Activated T-cell treated with anti-CD3 and anti-CD28 coated beads, Interleukin-2, amount 50 U/mL, for 4 hours (primary cell): ENCODE results near the gene ZNRF1. TPM values are rescaled to one million over a fixed set of nuclear protein-coding genes. Genes with fewer than 3 reads are reported as not detected.

ENCODE experiments used
- ATAC-seq, 2 donors: fragments of 200-7000 bp; cut with Tn5 transposase; one replicate each; pipeline ENCODE4 v1.10.0; 2021
- DNase-seq: peaks from one replicate; pipeline ENCODE4 v3.0.0-alpha.2; 2020
- H3K27me3 Mint-ChIP-seq: one replicate; pipeline ENCODE4 v1.8.0; 2021; ENCODE audit warnings: low read depth, mixed read lengths
- H3K36me3 Mint-ChIP-seq: one replicate; pipeline ENCODE4 v1.8.0; 2022; ENCODE audit warnings: mixed read lengths; ENCODE audit not compliant: insufficient read depth
- H3K4me1 Mint-ChIP-seq: one replicate; pipeline ENCODE4 v1.8.0; 2021; ENCODE audit warnings: low read depth, mixed read lengths
- H3K4me3 Mint-ChIP-seq: one replicate; pipeline ENCODE4 v1.8.0; 2021; ENCODE audit warnings: mild to moderate bottlenecking, moderate library complexity, mixed read lengths
- H3K9me3 Mint-ChIP-seq: one replicate; pipeline ENCODE4 v1.8.0; 2021; ENCODE audit warnings: mixed read lengths
- total RNA-seq, 3 donors: library from RNA; stranded (reverse); gene quantifications; one replicate each; pipeline ENCODE4 v1.2.1, GENCODE V29; 2021

Gene ZNRF1
- total RNA-seq, 3 donors from 2014 or later, result 18.8 to 30.5 (median 25.0) TPM

DNA sequence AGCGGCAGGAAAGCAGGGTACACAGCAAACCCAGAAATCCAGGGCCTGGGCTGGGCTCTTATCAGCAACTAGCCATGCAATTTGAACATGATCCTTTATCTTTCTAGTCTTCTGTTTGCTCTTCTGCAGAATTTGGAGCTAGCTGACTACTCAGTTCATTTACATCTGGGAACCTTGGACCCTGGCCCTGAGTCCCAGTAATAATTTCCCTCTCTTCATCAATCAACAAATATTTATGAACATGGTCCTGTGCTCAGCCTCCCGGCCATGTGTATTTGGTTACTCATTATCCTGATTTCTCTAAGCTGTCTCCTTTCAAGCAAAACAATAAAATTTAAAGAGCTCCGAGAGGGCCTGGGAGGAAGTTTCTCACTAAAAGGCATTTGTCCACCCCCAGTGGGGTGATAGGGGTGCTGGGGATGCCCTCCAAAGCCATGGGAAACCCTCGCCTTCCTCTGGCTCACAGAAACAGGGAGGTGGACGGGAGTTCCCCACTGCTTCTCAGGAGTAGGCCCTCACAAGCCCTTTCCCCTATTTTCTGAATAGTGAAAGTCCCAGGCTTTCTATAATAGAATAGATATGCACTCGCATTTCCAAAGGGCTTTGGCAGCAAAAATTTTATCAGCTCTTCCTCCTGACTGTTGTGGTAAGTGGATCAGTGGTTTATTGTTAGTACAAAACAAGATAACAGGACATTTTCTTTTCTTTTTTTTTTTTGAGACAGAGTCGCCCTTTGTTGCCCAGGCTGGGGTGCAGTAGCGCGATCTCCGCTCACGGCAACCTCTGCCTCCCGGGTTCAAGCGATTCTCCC, 7.0 kb upstream of the ZNRF1 start:
- no peaks in the 10 kb centered on the region for H3K4me1 Mint-ChIP-seq
- H3K36me3 Mint-ChIP-seq, result no peaks in the 10 kb centered on the region
- ATAC-seq, result no peak
- H3K27me3 Mint-ChIP-seq, result no peaks in the 10 kb centered on the region
- no peak for DNase-seq
- no peaks in the 10 kb centered on the region for H3K9me3 Mint-ChIP-seq
- no peak overlapping the region for H3K4me3 Mint-ChIP-seq

DNA sequence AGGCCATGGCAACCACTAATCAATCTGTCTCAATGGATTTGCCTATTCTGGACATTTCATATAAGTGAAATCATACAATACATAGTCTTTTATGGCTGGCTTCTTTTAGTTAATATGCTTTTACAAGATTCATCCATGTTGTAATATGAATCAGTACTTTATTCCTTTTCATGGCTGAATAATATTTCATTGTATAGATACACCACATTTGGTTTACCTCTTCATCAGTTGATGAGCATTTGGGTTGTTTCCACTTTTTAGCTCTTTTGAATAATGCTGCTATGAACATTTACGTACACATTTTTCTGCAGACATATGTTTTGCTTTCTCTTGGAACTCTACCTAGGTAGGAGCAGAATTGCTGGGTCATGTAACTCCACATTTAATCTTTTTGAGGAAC, 2.8 kb upstream of the ZNRF1 start:
- Mint-ChIP-seq H3K4me1 (peaks cover 16% of the 10 kb centered on the region), H3K9me3 (no peaks in the 10 kb centered on the region), H3K27me3 (peaks cover 6% of the 10 kb centered on the region), H3K36me3 (no peaks in the 10 kb centered on the region), H3K4me3 (no peak overlapping the region)
- no peak for ATAC-seq
- no peak for DNase-seq

- H3K9me3 Mint-ChIP-seq, result no peaks in the 10 kb centered on the region
- ATAC-seq, result no peak
- H3K27me3 Mint-ChIP-seq, result peaks cover 6% of the 10 kb centered on the region
- DNase-seq, result no peak
- H3K36me3 Mint-ChIP-seq, result peaks cover under 1% of the 10 kb centered on the region
- peaks cover 22% of the 10 kb centered on the region for H3K4me1 Mint-ChIP-seq
- no peak overlapping the region for H3K4me3 Mint-ChIP-seq
These were observed 1.8 kb upstream of the ZNRF1 start for GRCh38 chr16:74997042-74997491.

DNA sequence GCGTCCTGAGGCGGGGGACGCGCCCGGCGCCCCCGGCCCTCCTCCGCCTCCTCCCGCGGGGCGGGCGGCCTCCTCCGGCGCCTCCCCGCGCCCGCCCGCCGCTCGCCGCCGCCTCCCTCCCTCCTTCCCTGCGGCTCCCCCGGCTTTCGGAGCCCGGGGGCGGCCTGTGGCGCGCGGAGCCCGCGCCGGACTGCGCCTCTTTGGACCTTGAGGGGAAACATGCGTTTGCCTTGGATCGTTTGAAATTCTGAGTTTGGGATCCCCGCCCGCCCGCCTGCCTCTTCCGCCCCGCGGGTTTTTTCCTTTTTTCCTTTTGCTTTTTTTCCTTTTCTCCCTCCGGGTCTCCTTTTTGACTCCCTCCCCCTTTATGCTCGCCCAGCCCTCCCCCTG, 390 bp downstream of the ZNRF1 start:
- peaks cover 7% of the 10 kb centered on the region for H3K36me3 Mint-ChIP-seq
- H3K9me3 Mint-ChIP-seq, result no peaks in the 10 kb centered on the region
- peak overlapping the region; percentile 79 for H3K4me3 Mint-ChIP-seq
- ATAC-seq (peak; percentile 58 to 61), DNase-seq (peak; percentile 26)
- H3K27me3 Mint-ChIP-seq, result peaks cover 6% of the 10 kb centered on the region
- H3K4me1 Mint-ChIP-seq, result peaks cover 22% of the 10 kb centered on the region

DNA sequence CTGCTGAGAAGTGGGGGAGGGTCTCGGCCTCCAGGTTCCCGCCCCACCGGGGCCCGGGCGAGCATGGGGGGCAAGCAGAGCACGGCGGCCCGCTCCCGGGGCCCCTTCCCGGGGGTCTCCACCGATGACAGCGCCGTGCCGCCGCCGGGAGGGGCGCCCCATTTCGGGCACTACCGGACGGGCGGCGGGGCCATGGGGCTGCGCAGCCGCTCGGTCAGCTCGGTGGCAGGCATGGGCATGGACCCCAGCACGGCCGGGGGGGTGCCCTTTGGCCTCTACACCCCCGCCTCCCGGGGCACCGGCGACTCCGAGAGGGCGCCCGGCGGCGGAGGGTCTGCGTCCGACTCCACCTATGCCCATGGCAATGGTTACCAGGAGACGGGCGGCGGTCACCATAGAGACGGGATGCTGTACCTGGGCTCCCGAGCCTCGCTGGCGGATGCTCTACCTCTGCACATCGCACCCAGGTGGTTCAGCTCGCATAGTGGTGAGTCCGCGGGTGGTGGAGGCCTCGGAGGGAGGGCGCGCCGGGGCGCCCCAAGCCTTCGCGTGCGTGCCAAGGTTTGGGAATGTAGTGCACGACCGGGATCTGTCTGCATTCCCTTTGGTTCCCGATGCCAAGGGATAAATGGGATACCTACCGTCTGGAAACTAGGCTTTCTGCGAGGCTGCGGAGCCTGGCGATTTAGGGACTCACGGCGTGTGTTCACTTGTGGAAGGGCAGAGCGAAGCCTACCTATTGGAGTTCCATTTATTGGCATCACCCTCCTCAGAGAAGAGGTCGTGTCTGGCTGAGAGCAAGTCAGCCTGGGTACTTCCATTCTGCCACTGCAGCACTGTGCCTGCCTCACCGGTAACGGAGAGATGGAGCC, 1.0 kb downstream of the ZNRF1 start:
- H3K4me1 Mint-ChIP-seq, result peaks cover 22% of the 10 kb centered on the region
- peaks cover 6% of the 10 kb centered on the region for H3K27me3 Mint-ChIP-seq
- H3K9me3 Mint-ChIP-seq, result no peaks in the 10 kb centered on the region
- peak overlapping the region; percentile 87 for H3K4me3 Mint-ChIP-seq
- DNase-seq, result peak; percentile 49
- ATAC-seq, result peak; percentile 42 to 45
- H3K36me3 Mint-ChIP-seq, result peaks cover 7% of the 10 kb centered on the region

- no peak for DNase-seq
These were observed 1.8 kb downstream of the ZNRF1 start for GRCh38 chr16:75000481-75001081.

GRCh38 chr16:75002474-75002873, 3.6 kb downstream of the ZNRF1 start:
- Mint-ChIP-seq H3K4me1 (peaks cover 22% of the 10 kb centered on the region), H3K27me3 (peaks cover 6% of the 10 kb centered on the region), H3K9me3 (no peaks in the 10 kb centered on the region), H3K4me3 (no peak overlapping the region), H3K36me3 (peaks cover 7% of the 10 kb centered on the region)
- ATAC-seq, result no peak
- DNase-seq, result no peak

More at GRCh38 chr16:75000481-75001081, 1.8 kb downstream of the ZNRF1 start:
- H3K4me1 Mint-ChIP-seq, result peaks cover 22% of the 10 kb centered on the region
- no peaks in the 10 kb centered on the region for H3K9me3 Mint-ChIP-seq
- H3K4me3 Mint-ChIP-seq, result peak overlapping the region; percentile 87
- H3K27me3 Mint-ChIP-seq, result peaks cover 6% of the 10 kb centered on the region
- H3K36me3 Mint-ChIP-seq, result peaks cover 7% of the 10 kb centered on the region
- ATAC-seq, result no peak

DNA sequence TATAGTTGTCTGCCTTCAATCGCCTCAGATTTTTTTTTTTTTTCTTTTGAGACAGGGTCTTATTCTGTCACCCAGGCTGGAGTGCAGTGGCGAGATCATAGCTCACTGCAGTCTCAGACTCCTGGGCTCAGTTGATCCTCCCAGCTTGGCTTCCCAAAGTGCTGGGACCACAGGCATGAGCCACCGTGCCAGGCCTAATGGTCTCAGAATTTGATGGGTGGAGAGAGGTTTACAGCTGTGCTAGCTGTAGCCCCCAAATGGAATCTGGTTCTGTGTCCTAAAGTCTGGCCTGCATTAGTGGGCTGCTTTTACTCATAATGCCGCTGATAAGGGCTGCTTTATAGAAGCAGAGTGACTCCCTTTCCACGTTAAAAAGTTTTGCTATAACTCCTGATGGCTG, 5.1 kb downstream of the ZNRF1 start:
- Mint-ChIP-seq H3K4me3 (no peak overlapping the region), H3K4me1 (peaks cover 24% of the 10 kb centered on the region), H3K27me3 (peaks cover 6% of the 10 kb centered on the region), H3K36me3 (peaks cover 7% of the 10 kb centered on the region), H3K9me3 (no peaks in the 10 kb centered on the region)
- DNase-seq (no peak), ATAC-seq (no peak)

GRCh38 chr16:75004460-75004859, 5.6 kb downstream of the ZNRF1 start:
- Mint-ChIP-seq H3K27me3 (peaks cover 6% of the 10 kb centered on the region), H3K4me1 (peaks cover 27% of the 10 kb centered on the region), H3K9me3 (no peaks in the 10 kb centered on the region), H3K4me3 (no peak overlapping the region), H3K36me3 (peaks cover 7% of the 10 kb centered on the region)
- no peak for ATAC-seq
- DNase-seq, result no peak

GRCh38 chr16:75005697-75006096, 6.9 kb downstream of the ZNRF1 start:
- H3K9me3 Mint-ChIP-seq, result no peaks in the 10 kb centered on the region
- H3K27me3 Mint-ChIP-seq, result peaks cover 1% of the 10 kb centered on the region
- no peak overlapping the region for H3K4me3 Mint-ChIP-seq
- ATAC-seq (no peak), DNase-seq (no peak)
- H3K36me3 Mint-ChIP-seq, result peaks cover 7% of the 10 kb centered on the region
- H3K4me1 Mint-ChIP-seq, result peaks cover 18% of the 10 kb centered on the region

DNA sequence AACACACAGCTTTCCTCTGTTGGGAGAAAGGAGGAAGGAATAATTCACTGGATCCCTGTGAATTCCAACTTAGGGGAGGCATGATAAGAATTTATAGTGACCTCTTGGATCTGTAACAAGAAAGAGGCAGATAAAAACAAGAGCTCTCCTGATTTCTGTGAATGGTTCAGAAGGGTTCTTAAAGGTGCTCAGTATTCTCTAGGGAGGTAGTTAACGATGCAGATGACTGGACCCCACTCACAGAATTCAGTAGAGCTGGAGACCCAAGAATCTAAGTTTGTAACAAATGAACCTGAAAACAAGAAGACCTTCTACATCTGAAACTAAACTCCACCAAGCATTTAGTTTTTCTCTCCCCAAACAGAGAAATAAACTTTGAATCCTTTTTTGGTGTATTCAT, 8.6 kb downstream of the ZNRF1 start:
- no peak overlapping the region for H3K4me3 Mint-ChIP-seq
- H3K4me1 Mint-ChIP-seq, result peaks cover 24% of the 10 kb centered on the region
- ATAC-seq (no peak), DNase-seq (no peak)
- H3K27me3 Mint-ChIP-seq, result no peaks in the 10 kb centered on the region
- H3K36me3 Mint-ChIP-seq, result peaks cover 3% of the 10 kb centered on the region
- no peaks in the 10 kb centered on the region for H3K9me3 Mint-ChIP-seq

DNA sequence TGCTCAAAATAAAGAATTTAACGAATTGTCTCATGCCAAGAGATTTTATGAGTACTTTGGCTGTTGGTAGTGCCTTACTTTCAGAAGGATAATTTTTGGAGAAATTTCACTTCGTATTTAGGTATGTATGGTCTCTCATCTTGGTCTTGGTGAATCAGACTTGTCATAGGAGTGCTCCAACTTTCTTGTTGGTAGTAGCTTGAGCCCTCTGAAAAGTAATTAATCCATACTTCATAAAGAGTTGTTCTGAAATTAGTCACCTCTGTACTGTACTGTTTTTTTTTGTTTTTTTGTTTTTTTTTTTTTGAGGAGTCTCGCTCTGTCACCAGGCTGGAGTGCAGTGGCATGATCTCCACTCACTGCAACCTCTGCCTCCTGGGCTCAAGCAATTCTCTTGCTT, 11.6 kb downstream of the ZNRF1 start:
- no peak overlapping the region for H3K4me3 Mint-ChIP-seq
- no peaks in the 10 kb centered on the region for H3K36me3 Mint-ChIP-seq
- H3K9me3 Mint-ChIP-seq, result no peaks in the 10 kb centered on the region
- H3K27me3 Mint-ChIP-seq, result no peaks in the 10 kb centered on the region
- no peak for ATAC-seq
- H3K4me1 Mint-ChIP-seq, result peaks cover 36% of the 10 kb centered on the region
- DNase-seq, result no peak

- peaks cover 36% of the 10 kb centered on the region for H3K4me1 Mint-ChIP-seq
- DNase-seq (peak; percentile 25), ATAC-seq (peak; percentile 95 to 98)
- H3K9me3 Mint-ChIP-seq, result no peaks in the 10 kb centered on the region
- peak overlapping the region; percentile 49 for H3K4me3 Mint-ChIP-seq
- H3K36me3 Mint-ChIP-seq, result no peaks in the 10 kb centered on the region
- H3K27me3 Mint-ChIP-seq, result no peaks in the 10 kb centered on the region
These were observed 12.9 kb downstream of the ZNRF1 start for GRCh38 chr16:75011634-75012307.
